ENCODE results near the gene BEAN1. TPM values are rescaled to one million over a fixed set of nuclear protein-coding genes. Genes with fewer than 3 reads are reported as not detected.

The BEAN1 gene
- total RNA-seq, 6 experiments from 2014 or later = not detected

- no peaks in the 10 kb centered on the region for H3K36me3 Mint-ChIP-seq (ENCODE audit: low read depth)
- no peak overlapping the region for H3K4me3 Mint-ChIP-seq
- H3K4me1 Mint-ChIP-seq (ENCODE audit: low read depth) = no peaks in the 10 kb centered on the region; the same call in 1 of the 2 replicates
- TF ChIP-seq CTCF (IDR thresholded peaks at IDR 0.05) = no peak
- H3K27ac Mint-ChIP-seq = no peak overlapping the region
- DNase-seq = no peak
- H3K27me3 Mint-ChIP-seq (ENCODE audit: insufficient read depth) = peaks cover 32% of the 10 kb centered on the region
- H3K9me3 Mint-ChIP-seq = no peaks in the 10 kb centered on the region
These were observed 48.1 kb downstream of the BEAN1 start for GRCh38 chr16:66475232-66475631.

- Mint-ChIP-seq H3K27ac (no peak overlapping the region), H3K9me3 (no peaks in the 10 kb centered on the region), H3K27me3 (ENCODE audit: insufficient read depth) (peaks cover 27% of the 10 kb centered on the region), H3K36me3 (ENCODE audit: low read depth) (no peaks in the 10 kb centered on the region), H3K4me1 (ENCODE audit: low read depth) (no peaks in the 10 kb centered on the region; the same call in 1 of the 2 replicates), H3K4me3 (no peak overlapping the region)
- TF ChIP-seq CTCF (IDR thresholded peaks at IDR 0.05) = no peak
- DNase-seq = no peak
These were observed 49.4 kb downstream of the BEAN1 start for GRCh38 chr16:66476328-66477027.

- no peaks in the 10 kb centered on the region; the same call in 1 of the 2 replicates for H3K4me1 Mint-ChIP-seq (ENCODE audit: low read depth)
- no peaks in the 10 kb centered on the region for H3K36me3 Mint-ChIP-seq (ENCODE audit: low read depth)
- no peak overlapping the region for H3K4me3 Mint-ChIP-seq
- H3K27ac Mint-ChIP-seq = no peak overlapping the region
- no peak for TF ChIP-seq CTCF (IDR thresholded peaks at IDR 0.05)
- peaks cover 25% of the 10 kb centered on the region for H3K27me3 Mint-ChIP-seq (ENCODE audit: insufficient read depth)
- H3K9me3 Mint-ChIP-seq = no peaks in the 10 kb centered on the region
- no peak for DNase-seq
These were observed 50.0 kb downstream of the BEAN1 start for GRCh38 chr16:66477028-66477515.

GRCh38 chr16:66478733-66479511 is 51.8 kb downstream of the BEAN1 start:
- Mint-ChIP-seq H3K27me3 (ENCODE audit: insufficient read depth) (peaks cover 17% of the 10 kb centered on the region), H3K4me1 (ENCODE audit: low read depth) (no peaks in the 10 kb centered on the region; the same call in none of the 2 replicates), H3K36me3 (ENCODE audit: low read depth) (no peaks in the 10 kb centered on the region), H3K9me3 (no peaks in the 10 kb centered on the region), H3K27ac (no peak overlapping the region), H3K4me3 (no peak overlapping the region)
- peak; percentile 86 for TF ChIP-seq CTCF (IDR thresholded peaks at IDR 0.05)
- DNase-seq = peak; percentile 28

- Mint-ChIP-seq H3K27me3 (ENCODE audit: insufficient read depth) (peaks cover 11% of the 10 kb centered on the region), H3K27ac (no peak overlapping the region), H3K4me3 (no peak overlapping the region), H3K9me3 (no peaks in the 10 kb centered on the region), H3K36me3 (ENCODE audit: low read depth) (no peaks in the 10 kb centered on the region), H3K4me1 (ENCODE audit: low read depth) (no peaks in the 10 kb centered on the region; the same call in none of the 2 replicates)
- TF ChIP-seq CTCF (IDR thresholded peaks at IDR 0.05) = no peak
- no peak for DNase-seq
These were observed 52.7 kb downstream of the BEAN1 start for GRCh38 chr16:66479661-66480264.
